GM23338 (cell line): ENCODE measurements around the gene OR5K1. TPM values are rescaled to one million over a fixed set of nuclear protein-coding genes. Genes with fewer than 3 reads are reported as not detected.

ENCODE experiments used
- ATAC-seq: fragments of 200-7000 bp; cut with Tn5 transposase; 3 replicates; pipeline ENCODE4 v1.9.1; 2020
- DNase-seq: peaks from one replicate; pipeline ENCODE4 v3.0.0-alpha.2; 2015; ENCODE audit warnings: low spot score
- H2AFZ ChIP-seq: fragments of 200-600 bp; sonication (generic); 2 replicates; pipeline ENCODE4 v1.8.0; 2016; ENCODE audit warnings: antibody characterized with exemption, mild to moderate bottlenecking, moderate library complexity
- H3F3A ChIP-seq: fragments of 200-600 bp; sonication (generic); replicated peaks from 2 replicates; pipeline ENCODE4 v1.8.0; 2017; ENCODE audit warnings: antibody characterized with exemption, mixed run types, low read depth
- H3K27ac ChIP-seq: fragments of 200-600 bp; sonication (generic); 2 replicates; pipeline ENCODE4 v1.6.1; 2016; ENCODE audit warnings: low read depth
- H3K27me3 ChIP-seq: fragments of 200-600 bp; sonication (generic); 2 replicates; pipeline ENCODE4 v1.8.0; 2016; ENCODE audit warnings: mild to moderate bottlenecking, mixed run types, moderate library complexity; ENCODE audit not compliant: insufficient read depth
- H3K36me3 ChIP-seq: fragments of 200-600 bp; sonication (generic); 2 replicates; pipeline ENCODE4 v1.8.0; 2016; ENCODE audit warnings: mild to moderate bottlenecking; ENCODE audit not compliant: insufficient read depth
- H3K4me1 ChIP-seq: fragments of 200-600 bp; sonication (generic); 2 replicates; pipeline ENCODE4 v1.8.0; 2016; ENCODE audit warnings: mild to moderate bottlenecking, moderate library complexity; ENCODE audit not compliant: insufficient read depth
- H3K4me2 ChIP-seq: fragments of 200-600 bp; sonication (generic); 2 replicates; pipeline ENCODE4 v1.7.1; 2017; ENCODE audit warnings: mixed run types
- H3K4me3 ChIP-seq: fragments of 200-600 bp; sonication (generic); 2 replicates; pipeline ENCODE4 v1.6.1; 2016; ENCODE audit warnings: mixed run types
- H3K79me2 ChIP-seq: fragments of 200-600 bp; sonication (generic); replicated peaks from 2 replicates; pipeline ENCODE4 v1.8.0; 2017; ENCODE audit warnings: mild to moderate bottlenecking; ENCODE audit not compliant: insufficient read depth
- H3K9me2 ChIP-seq: fragments of 200-600 bp; sonication (generic); 2 replicates; pipeline ENCODE4 v1.8.0; 2017; ENCODE audit not compliant: insufficient read depth
- H4K20me1 ChIP-seq: fragments of 200-600 bp; sonication (generic); replicated peaks from 2 replicates; pipeline ENCODE4 v1.8.0; 2017; ENCODE audit warnings: mild to moderate bottlenecking; ENCODE audit not compliant: insufficient read depth
- H3K27ac Mint-ChIP-seq: 2 replicates; pipeline ENCODE4 v1.8.0; 2020; ENCODE audit warnings: inconsistent platforms, mild to moderate bottlenecking, moderate library complexity, mixed read lengths
- H3K27me3 Mint-ChIP-seq: 3 replicates; pipeline ENCODE4 v1.8.0; 2022; ENCODE audit warnings: low read depth, mild to moderate bottlenecking, moderate library complexity, mixed read lengths, inconsistent platforms; ENCODE audit not compliant: insufficient read depth, poor library complexity
- H3K36me3 Mint-ChIP-seq: 3 replicates; pipeline ENCODE4 v1.8.0; 2021; ENCODE audit warnings: low read depth, mild to moderate bottlenecking, inconsistent platforms, moderate library complexity, mixed read lengths
- H3K4me1 Mint-ChIP-seq: 3 replicates; pipeline ENCODE4 v1.8.0; 2020; ENCODE audit warnings: mild to moderate bottlenecking, inconsistent platforms, mixed read lengths
- H3K4me3 Mint-ChIP-seq: 3 replicates; pipeline ENCODE4 v1.8.0; 2021; ENCODE audit warnings: moderate library complexity, mild to moderate bottlenecking, inconsistent platforms, mixed read lengths
- H3K9me3 Mint-ChIP-seq: 3 replicates; pipeline ENCODE4 v1.8.0; 2020; ENCODE audit warnings: moderate library complexity, mild to moderate bottlenecking, inconsistent platforms, mixed read lengths
- CREB1 ChIP-seq: fragments of 250-450 bp; sonication (Bioruptor Pico); IDR thresholded peaks from 2 replicates; pipeline ENCODE4 v1.5.0; 2020; ENCODE audit warnings: low read depth, mild to moderate bottlenecking, moderate library complexity
- EZH2 ChIP-seq: fragments of 200-600 bp; sonication (generic); IDR thresholded peaks from one replicate; pipeline ENCODE4 v1.8.0; 2017; ENCODE audit warnings: antibody characterized with exemption, mild to moderate bottlenecking, low read depth; ENCODE audit not compliant: unreplicated experiment
- EZH2phosphoT487 ChIP-seq: fragments of 200-600 bp; sonication (generic); IDR thresholded peaks from one replicate; pipeline ENCODE4 v1.8.1; 2018; ENCODE audit warnings: antibody characterized with exemption; ENCODE audit not compliant: unreplicated experiment
- JUNB ChIP-seq: IDR thresholded peaks from one replicate; pipeline ENCODE4 v1.6.1; 2016; ENCODE audit warnings: antibody characterized with exemption; ENCODE audit not compliant: unreplicated experiment
- NANOG ChIP-seq: IDR thresholded peaks from 2 replicates; pipeline ENCODE4 v1.6.1; 2016; ENCODE audit warnings: antibody characterized with exemption, borderline replicate concordance
- POLR2AphosphoS5 ChIP-seq: IDR thresholded peaks from 2 replicates; pipeline ENCODE4 v1.6.1; 2016; ENCODE audit warnings: antibody characterized with exemption, low read depth
- STAT1 ChIP-seq: IDR thresholded peaks from one replicate; pipeline ENCODE4 v1.6.1; 2016; ENCODE audit warnings: antibody characterized with exemption; ENCODE audit not compliant: unreplicated experiment
- ZNF114 ChIP-seq: fragments of 250-450 bp; sonication (Bioruptor Pico); IDR thresholded peaks from 2 replicates; pipeline ENCODE4 v1.5.0; 2020; ENCODE audit warnings: mild to moderate bottlenecking, moderate library complexity
- ZNF331 ChIP-seq: fragments of 250-450 bp; sonication (Bioruptor Pico); IDR thresholded peaks from 2 replicates; pipeline ENCODE4 v1.5.0; 2020; ENCODE audit warnings: low read depth, mild to moderate bottlenecking, moderate library complexity
- polyA plus RNA-seq: library from polyadenylated mRNA; unstranded; fragments of >200 nt; fragmentation: Nextera tagmentation; extraction: Ambion mirVana; gene quantifications from 2 replicates; pipeline ENCODE4 v1.2.1, GENCODE V29; 2016
- total RNA-seq: library from RNA; depleted of rRNA; stranded (reverse); fragments of >200 nt; shearing (Covaris generic); gene quantifications from 2 replicates; pipeline ENCODE4 v1.2.3, GENCODE V29; 2014
- TF ChIP-seq, protein P1 (sequence below): IDR thresholded peaks from one replicate; pipeline ENCODE4 v1.6.1; 2018; ENCODE audit warnings: antibody characterized with exemption; ENCODE audit not compliant: unreplicated experiment
- TF ChIP-seq, protein P2 (sequence below): fragments of 250-450 bp; sonication (Bioruptor Pico); IDR thresholded peaks from 2 replicates; pipeline ENCODE4 v1.5.0; 2020; ENCODE audit warnings: mild to moderate bottlenecking, moderate library complexity
- TF ChIP-seq, protein P3 (sequence below), 2 experiments: fragments of 200-600 bp in 1 of 2; sonication (generic) in 1 of 2; conservative IDR thresholded peaks; 2 replicates each; pipeline versions ENCODE4 v1.5.1 to v1.6.1; 2016 to 2017; ENCODE audit warnings: antibody characterized with exemption in 2 of 2, low read depth in 2 of 2, mild to moderate bottlenecking in 2 of 2, moderate library complexity in 1 of 2
- TF ChIP-seq, protein P4 (sequence below): IDR thresholded peaks from 2 replicates; pipeline ENCODE4 v1.6.1; 2016; ENCODE audit warnings: antibody characterized with exemption

Gene OR5K1
- total and polyA plus RNA-seq, 2 experiments from 2014 or later = not detected

DNA sequence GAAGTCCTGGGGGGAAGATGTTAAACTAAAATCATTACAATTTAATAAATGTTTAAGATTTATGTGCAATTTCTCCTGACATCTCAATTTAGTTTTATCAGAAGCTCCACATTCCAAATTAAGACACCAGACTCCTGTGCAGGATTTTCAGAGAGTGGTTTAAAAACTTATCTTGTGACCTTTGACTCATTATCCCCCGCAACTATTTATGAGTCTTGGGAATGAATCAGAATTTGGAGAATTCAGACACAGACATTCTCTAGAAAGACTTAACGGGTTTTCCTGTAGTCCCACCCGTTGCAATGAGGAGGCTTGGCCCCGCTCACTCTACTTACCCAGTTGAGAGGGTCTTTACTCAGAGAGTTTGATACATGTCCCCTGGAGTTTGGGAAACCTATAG lies 41.5 kb downstream of the OR5K1 start:
- no peak overlapping the region for H2AFZ ChIP-seq
- H3F3A ChIP-seq = no peaks in the 10 kb centered on the region
- no peak overlapping the region for H3K4me2 ChIP-seq
- H4K20me1 ChIP-seq = no peaks in the 10 kb centered on the region
- no peaks in the 10 kb centered on the region for H3K36me3 ChIP-seq
- no peaks in the 10 kb centered on the region for H3K4me1 ChIP-seq
- no peaks in the 10 kb centered on the region for H3K79me2 ChIP-seq
- TF ChIP-seq, protein P1, sequence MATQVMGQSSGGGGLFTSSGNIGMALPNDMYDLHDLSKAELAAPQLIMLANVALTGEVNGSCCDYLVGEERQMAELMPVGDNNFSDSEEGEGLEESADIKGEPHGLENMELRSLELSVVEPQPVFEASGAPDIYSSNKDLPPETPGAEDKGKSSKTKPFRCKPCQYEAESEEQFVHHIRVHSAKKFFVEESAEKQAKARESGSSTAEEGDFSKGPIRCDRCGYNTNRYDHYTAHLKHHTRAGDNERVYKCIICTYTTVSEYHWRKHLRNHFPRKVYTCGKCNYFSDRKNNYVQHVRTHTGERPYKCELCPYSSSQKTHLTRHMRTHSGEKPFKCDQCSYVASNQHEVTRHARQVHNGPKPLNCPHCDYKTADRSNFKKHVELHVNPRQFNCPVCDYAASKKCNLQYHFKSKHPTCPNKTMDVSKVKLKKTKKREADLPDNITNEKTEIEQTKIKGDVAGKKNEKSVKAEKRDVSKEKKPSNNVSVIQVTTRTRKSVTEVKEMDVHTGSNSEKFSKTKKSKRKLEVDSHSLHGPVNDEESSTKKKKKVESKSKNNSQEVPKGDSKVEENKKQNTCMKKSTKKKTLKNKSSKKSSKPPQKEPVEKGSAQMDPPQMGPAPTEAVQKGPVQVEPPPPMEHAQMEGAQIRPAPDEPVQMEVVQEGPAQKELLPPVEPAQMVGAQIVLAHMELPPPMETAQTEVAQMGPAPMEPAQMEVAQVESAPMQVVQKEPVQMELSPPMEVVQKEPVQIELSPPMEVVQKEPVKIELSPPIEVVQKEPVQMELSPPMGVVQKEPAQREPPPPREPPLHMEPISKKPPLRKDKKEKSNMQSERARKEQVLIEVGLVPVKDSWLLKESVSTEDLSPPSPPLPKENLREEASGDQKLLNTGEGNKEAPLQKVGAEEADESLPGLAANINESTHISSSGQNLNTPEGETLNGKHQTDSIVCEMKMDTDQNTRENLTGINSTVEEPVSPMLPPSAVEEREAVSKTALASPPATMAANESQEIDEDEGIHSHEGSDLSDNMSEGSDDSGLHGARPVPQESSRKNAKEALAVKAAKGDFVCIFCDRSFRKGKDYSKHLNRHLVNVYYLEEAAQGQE = no peak
- TF ChIP-seq JUNB (no peak), EZH2phosphoT487 (no peak), NANOG (no peak), ZNF331 (no peak), CREB1 (CRISPR knock-in tag) (no peak), POLR2AphosphoS5 (no peak), STAT1 (no peak), ZNF114 (CRISPR knock-in tag) (no peak), EZH2 (no peak)
- TF ChIP-seq, protein P2, sequence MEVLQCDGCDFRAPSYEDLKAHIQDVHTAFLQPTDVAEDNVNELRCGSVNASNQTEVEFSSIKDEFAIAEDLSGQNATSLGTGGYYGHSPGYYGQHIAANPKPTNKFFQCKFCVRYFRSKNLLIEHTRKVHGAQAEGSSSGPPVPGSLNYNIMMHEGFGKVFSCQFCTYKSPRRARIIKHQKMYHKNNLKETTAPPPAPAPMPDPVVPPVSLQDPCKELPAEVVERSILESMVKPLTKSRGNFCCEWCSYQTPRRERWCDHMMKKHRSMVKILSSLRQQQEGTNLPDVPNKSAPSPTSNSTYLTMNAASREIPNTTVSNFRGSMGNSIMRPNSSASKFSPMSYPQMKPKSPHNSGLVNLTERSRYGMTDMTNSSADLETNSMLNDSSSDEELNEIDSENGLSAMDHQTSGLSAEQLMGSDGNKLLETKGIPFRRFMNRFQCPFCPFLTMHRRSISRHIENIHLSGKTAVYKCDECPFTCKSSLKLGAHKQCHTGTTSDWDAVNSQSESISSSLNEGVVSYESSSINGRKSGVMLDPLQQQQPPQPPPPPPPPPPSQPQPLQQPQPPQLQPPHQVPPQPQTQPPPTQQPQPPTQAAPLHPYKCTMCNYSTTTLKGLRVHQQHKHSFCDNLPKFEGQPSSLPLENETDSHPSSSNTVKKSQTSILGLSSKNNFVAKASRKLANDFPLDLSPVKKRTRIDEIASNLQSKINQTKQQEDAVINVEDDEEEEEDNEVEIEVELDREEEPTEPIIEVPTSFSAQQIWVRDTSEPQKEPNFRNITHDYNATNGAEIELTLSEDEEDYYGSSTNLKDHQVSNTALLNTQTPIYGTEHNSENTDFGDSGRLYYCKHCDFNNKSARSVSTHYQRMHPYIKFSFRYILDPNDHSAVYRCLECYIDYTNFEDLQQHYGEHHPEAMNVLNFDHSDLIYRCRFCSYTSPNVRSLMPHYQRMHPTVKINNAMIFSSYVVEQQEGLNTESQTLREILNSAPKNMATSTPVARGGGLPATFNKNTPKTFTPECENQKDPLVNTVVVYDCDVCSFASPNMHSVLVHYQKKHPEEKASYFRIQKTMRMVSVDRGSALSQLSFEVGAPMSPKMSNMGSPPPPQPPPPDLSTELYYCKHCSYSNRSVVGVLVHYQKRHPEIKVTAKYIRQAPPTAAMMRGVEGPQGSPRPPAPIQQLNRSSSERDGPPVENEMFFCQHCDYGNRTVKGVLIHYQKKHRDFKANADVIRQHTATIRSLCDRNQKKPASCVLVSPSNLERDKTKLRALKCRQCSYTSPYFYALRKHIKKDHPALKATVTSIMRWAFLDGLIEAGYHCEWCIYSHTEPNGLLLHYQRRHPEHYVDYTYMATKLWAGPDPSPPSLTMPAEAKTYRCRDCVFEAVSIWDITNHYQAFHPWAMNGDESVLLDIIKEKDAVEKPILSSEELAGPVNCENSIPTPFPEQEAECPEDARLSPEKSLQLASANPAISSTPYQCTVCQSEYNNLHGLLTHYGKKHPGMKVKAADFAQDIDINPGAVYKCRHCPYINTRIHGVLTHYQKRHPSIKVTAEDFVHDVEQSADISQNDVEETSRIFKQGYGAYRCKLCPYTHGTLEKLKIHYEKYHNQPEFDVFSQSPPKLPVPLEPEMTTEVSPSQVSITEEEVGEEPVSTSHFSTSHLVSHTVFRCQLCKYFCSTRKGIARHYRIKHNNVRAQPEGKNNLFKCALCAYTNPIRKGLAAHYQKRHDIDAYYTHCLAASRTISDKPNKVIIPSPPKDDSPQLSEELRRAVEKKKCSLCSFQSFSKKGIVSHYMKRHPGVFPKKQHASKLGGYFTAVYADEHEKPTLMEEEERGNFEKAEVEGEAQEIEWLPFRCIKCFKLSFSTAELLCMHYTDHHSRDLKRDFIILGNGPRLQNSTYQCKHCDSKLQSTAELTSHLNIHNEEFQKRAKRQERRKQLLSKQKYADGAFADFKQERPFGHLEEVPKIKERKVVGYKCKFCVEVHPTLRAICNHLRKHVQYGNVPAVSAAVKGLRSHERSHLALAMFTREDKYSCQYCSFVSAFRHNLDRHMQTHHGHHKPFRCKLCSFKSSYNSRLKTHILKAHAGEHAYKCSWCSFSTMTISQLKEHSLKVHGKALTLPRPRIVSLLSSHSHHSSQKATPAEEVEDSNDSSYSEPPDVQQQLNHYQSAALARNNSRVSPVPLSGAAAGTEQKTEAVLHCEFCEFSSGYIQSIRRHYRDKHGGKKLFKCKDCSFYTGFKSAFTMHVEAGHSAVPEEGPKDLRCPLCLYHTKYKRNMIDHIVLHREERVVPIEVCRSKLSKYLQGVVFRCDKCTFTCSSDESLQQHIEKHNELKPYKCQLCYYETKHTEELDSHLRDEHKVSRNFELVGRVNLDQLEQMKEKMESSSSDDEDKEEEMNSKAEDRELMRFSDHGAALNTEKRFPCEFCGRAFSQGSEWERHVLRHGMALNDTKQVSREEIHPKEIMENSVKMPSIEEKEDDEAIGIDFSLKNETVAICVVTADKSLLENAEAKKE (CRISPR knock-in tag) = no peak
- TF ChIP-seq, protein P3, sequence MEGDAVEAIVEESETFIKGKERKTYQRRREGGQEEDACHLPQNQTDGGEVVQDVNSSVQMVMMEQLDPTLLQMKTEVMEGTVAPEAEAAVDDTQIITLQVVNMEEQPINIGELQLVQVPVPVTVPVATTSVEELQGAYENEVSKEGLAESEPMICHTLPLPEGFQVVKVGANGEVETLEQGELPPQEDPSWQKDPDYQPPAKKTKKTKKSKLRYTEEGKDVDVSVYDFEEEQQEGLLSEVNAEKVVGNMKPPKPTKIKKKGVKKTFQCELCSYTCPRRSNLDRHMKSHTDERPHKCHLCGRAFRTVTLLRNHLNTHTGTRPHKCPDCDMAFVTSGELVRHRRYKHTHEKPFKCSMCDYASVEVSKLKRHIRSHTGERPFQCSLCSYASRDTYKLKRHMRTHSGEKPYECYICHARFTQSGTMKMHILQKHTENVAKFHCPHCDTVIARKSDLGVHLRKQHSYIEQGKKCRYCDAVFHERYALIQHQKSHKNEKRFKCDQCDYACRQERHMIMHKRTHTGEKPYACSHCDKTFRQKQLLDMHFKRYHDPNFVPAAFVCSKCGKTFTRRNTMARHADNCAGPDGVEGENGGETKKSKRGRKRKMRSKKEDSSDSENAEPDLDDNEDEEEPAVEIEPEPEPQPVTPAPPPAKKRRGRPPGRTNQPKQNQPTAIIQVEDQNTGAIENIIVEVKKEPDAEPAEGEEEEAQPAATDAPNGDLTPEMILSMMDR (conservative IDR thresholded peaks at IDR 0.05; ENCODE audit: low read depth in 2 of 2) = no peak
- TF ChIP-seq, protein P4, sequence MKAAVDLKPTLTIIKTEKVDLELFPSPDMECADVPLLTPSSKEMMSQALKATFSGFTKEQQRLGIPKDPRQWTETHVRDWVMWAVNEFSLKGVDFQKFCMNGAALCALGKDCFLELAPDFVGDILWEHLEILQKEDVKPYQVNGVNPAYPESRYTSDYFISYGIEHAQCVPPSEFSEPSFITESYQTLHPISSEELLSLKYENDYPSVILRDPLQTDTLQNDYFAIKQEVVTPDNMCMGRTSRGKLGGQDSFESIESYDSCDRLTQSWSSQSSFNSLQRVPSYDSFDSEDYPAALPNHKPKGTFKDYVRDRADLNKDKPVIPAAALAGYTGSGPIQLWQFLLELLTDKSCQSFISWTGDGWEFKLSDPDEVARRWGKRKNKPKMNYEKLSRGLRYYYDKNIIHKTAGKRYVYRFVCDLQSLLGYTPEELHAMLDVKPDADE = no peak
- peaks cover 3% of the 10 kb centered on the region; the same call in 1 of the 3 replicates for H3K4me1 Mint-ChIP-seq
- H3K27me3 ChIP-seq = no peaks in the 10 kb centered on the region
- DNase-seq = no peak
- H3K4me3 Mint-ChIP-seq = no peak overlapping the region
- no peaks in the 10 kb centered on the region; the same call in 2 of the 3 replicates for H3K9me3 Mint-ChIP-seq
- H3K27ac Mint-ChIP-seq = no peak overlapping the region
- H3K4me3 ChIP-seq = no peak overlapping the region
- H3K27ac ChIP-seq = no peak overlapping the region
- ATAC-seq = no peak
- H3K9me2 ChIP-seq = no peaks in the 10 kb centered on the region
- H3K36me3 Mint-ChIP-seq = no peaks in the 10 kb centered on the region
- H3K27me3 Mint-ChIP-seq = no peaks in the 10 kb centered on the region
